ENCODE data around the gene DCAF6.

DNA sequence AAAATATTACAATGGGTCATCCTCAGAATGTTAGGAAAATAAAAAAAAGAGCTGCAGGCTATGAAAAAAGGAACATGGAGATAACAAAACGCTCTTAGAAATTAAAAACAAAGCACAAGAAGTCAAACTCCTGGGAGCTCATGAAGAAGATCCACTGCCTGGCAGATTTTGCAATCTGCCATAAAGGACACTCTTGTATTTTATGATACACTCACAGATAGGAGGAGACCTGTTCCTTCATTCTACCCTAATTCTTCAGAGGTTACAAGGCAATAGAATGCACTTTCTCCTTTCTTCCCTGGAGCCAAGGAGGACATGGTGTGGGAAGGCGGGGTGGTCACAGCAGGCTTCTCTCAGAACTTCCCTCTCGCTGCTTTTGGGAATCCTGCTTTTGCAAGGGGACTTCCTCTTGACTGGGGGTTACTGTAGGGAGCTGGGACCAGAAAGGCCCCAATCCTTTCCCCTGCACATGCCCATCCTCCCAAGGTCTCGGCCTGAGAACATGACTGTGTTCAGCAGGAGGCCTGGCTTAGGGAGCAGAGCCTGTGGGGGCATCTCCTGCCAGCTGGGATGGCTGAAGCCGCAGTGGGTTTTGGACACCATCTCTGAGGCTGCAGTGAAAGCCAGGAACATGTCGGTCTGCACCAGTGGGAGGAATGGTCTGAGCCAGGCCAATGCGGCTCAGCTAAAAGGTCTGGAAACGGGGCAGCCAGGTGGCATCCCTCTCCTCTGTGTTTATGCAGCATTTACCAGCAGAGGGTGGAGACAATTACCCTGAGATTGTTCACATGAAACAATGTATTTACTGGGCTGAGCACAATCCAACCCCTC is 155.5 kb downstream of the DCAF6 start:
- TF ChIP-seq POLR2AphosphoS5 (IDR thresholded peaks at IDR 0.05; ENCODE audit: borderline replicate concordance, low read depth, low read length) (no peak), EZH2 (IDR thresholded peaks at IDR 0.05) (no peak), FOXP2 (optimal IDR thresholded peaks at IDR 0.05; ENCODE audit: control extremely low read depth, extremely low read length, insufficient read depth) (no peak)

Data from SK-N-MC (cell line).